ENCODE results near the gene CPNE5. TPM values are rescaled to one million over a fixed set of nuclear protein-coding genes. Genes with fewer than 3 reads are reported as not detected.
A peak's percentile ranks its signal among the peaks of the same experiment; 100 is the strongest.

The CPNE5 gene
- total and polyA plus RNA-seq, 9 of the 15 experiments (the other 6 are each of a cell fraction or from before 2014, with no cell fraction given), result 0.14 to 1.0 (median 0.46) TPM; not detected in 2

DNA sequence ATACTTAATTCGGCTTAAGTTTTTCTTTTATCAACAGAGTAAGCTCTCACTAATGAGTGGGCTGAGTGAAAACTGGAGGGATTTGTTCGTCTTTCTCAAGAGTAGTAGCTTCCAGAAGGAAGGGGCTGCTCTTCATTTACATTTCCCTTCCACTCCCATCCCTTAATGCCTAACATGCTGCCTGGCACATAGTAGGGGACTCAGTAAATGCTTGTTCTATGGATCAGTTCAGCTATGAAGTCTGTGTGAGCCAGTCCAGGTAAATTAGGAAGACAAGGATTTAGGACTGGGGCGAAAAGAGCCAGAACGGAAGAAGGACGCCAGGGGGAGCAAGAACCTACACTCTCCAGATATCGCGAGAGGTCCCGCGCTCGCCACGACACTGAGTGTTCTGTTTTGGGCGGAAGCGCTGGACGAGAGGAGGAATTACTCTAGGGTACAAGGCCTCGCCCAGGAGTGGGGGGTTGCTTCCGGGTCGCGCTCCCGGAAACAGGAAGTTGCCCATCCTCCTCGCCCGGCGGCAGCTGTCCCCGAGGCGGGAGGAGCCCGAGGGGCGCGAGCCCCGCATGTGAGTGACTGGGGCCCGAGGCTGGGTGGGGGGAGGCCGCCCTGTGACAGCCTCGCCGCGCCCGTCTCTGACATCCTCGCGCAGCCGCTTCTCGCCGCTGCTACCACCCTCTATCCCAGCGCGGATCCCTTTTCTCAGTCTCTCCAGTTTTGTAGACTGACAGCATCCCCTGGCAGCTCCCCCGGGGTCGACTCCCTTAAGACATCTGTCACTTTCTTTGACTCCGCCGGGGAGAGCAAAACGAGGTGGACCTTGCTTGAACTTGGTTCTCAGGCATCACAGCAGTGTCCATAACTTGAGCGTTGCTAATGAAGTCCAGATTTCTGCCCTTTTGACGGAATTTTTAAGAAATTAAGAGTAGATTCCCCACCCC is 46.5 kb upstream of the CPNE5 start, which contains the start of gene C6orf89 (continued):
- peak; percentile 36 for TF ChIP-seq HDAC3 (IDR thresholded peaks at IDR 0.05; ENCODE audit: borderline replicate concordance, partially characterized antibody)
- TF ChIP-seq, protein P1, sequence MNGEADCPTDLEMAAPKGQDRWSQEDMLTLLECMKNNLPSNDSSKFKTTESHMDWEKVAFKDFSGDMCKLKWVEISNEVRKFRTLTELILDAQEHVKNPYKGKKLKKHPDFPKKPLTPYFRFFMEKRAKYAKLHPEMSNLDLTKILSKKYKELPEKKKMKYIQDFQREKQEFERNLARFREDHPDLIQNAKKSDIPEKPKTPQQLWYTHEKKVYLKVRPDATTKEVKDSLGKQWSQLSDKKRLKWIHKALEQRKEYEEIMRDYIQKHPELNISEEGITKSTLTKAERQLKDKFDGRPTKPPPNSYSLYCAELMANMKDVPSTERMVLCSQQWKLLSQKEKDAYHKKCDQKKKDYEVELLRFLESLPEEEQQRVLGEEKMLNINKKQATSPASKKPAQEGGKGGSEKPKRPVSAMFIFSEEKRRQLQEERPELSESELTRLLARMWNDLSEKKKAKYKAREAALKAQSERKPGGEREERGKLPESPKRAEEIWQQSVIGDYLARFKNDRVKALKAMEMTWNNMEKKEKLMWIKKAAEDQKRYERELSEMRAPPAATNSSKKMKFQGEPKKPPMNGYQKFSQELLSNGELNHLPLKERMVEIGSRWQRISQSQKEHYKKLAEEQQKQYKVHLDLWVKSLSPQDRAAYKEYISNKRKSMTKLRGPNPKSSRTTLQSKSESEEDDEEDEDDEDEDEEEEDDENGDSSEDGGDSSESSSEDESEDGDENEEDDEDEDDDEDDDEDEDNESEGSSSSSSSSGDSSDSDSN (IDR thresholded peaks at IDR 0.05; ENCODE audit: borderline replicate concordance in 1 of 2, low read depth in 2 of 2, low read length in 2 of 2), result peak; percentile 58 to 93; a peak in 3 of 4 replicates
- TF ChIP-seq ZNF347 (CRISPR knock-in tag; IDR thresholded peaks at IDR 0.05; ENCODE audit: low read depth), result no peak
- TF ChIP-seq ZNF76 (CRISPR knock-in tag; IDR thresholded peaks at IDR 0.05; ENCODE audit: borderline replicate concordance), result peak; percentile 48; the same call in 1 of the 2 replicates
- TF ChIP-seq YBX1 (IDR thresholded peaks at IDR 0.05), result no peak
- no peak for TF ChIP-seq TCFL5 (CRISPR knock-in tag; conservative IDR thresholded peaks at IDR 0.05)
- TF ChIP-seq RAD51 (IDR thresholded peaks at IDR 0.05; ENCODE audit: borderline replicate concordance, low read depth), result no peak; the same call in 1 of the 2 replicates
- peak; percentile 93 to 97 for TF ChIP-seq ETV6 (IDR thresholded peaks at IDR 0.05; ENCODE audit: borderline replicate concordance in 1 of 2, low read depth in 2 of 2, low read length in 1 of 2)
- TF ChIP-seq ETV6 (CRISPR knock-in tag; IDR thresholded peaks at IDR 0.05; ENCODE audit: borderline replicate concordance), result no peak; the same call in 1 of the 2 replicates
- TF ChIP-seq ILK (tag; IDR thresholded peaks at IDR 0.05; ENCODE audit: borderline replicate concordance, low read depth), result no peak
- TF ChIP-seq, protein P2, sequence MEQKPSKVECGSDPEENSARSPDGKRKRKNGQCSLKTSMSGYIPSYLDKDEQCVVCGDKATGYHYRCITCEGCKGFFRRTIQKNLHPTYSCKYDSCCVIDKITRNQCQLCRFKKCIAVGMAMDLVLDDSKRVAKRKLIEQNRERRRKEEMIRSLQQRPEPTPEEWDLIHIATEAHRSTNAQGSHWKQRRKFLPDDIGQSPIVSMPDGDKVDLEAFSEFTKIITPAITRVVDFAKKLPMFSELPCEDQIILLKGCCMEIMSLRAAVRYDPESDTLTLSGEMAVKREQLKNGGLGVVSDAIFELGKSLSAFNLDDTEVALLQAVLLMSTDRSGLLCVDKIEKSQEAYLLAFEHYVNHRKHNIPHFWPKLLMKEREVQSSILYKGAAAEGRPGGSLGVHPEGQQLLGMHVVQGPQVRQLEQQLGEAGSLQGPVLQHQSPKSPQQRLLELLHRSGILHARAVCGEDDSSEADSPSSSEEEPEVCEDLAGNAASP (IDR thresholded peaks at IDR 0.05), result no peak
- TF ChIP-seq SMAD2 (IDR thresholded peaks at IDR 0.05; ENCODE audit: low read depth, low read length), result no peak
- TF ChIP-seq FOXJ2 (tag; IDR thresholded peaks at IDR 0.05), result peak; percentile 30; the same call in 1 of the 2 replicates
- TF ChIP-seq, protein P3, sequence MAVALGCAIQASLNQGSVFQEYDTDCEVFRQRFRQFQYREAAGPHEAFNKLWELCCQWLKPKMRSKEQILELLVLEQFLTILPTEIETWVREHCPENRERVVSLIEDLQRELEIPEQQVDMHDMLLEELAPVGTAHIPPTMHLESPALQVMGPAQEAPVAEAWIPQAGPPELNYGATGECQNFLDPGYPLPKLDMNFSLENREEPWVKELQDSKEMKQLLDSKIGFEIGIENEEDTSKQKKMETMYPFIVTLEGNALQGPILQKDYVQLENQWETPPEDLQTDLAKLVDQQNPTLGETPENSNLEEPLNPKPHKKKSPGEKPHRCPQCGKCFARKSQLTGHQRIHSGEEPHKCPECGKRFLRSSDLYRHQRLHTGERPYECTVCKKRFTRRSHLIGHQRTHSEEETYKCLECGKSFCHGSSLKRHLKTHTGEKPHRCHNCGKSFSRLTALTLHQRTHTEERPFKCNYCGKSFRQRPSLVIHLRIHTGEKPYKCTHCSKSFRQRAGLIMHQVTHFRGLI (CRISPR knock-in tag; IDR thresholded peaks at IDR 0.05), result no peak
- peak; percentile 73; the same call in 1 of the 2 replicates for TF ChIP-seq SPI1 (IDR thresholded peaks at IDR 0.05; ENCODE audit: borderline replicate concordance, low read depth, low read length)
- no peak for TF ChIP-seq SAFB2 (IDR thresholded peaks at IDR 0.05; ENCODE audit: borderline replicate concordance, low read depth, low read length, severe bottlenecking)
- no peak for TF ChIP-seq ZNF507 (tag; conservative IDR thresholded peaks at IDR 0.05)
- TF ChIP-seq CBX5 (IDR thresholded peaks at IDR 0.05; ENCODE audit: borderline replicate concordance, low read depth), result peak; percentile 20; the same call in 1 of the 2 replicates
- TF ChIP-seq ARID2 (IDR thresholded peaks at IDR 0.05), result no peak
- peak; percentile 16; the same call in 1 of the 2 replicates for TF ChIP-seq STAT5A (IDR thresholded peaks at IDR 0.05; ENCODE audit: borderline replicate concordance, low read length)
- no peak for TF ChIP-seq RBM39 (optimal IDR thresholded peaks at IDR 0.05; ENCODE audit: low read depth, low read length)
- TF ChIP-seq PHF20 (IDR thresholded peaks at IDR 0.05; ENCODE audit: partially characterized antibody), result peak; percentile 96
